PC-3 (cell line): Measurements from ENCODE around the gene PNCK. TPM values are rescaled to one million over a fixed set of nuclear protein-coding genes. Genes with fewer than 3 reads are reported as not detected.
"Not testable (repeated sequence)": the region's sequence is repeated elsewhere in the genome, so short reads cannot be mapped to it uniquely, and the experiment has no call there.

Experiments
- ATAC-seq: fragments of 200-7000 bp; cut with Tn5 transposase; 2 replicates; pipeline ENCODE4 v1.9.1; 2020; ENCODE audit warnings: mild to moderate bottlenecking, moderate library complexity
- BruUV-seq: library from RNA; stranded (reverse); fragments of 400-500 nt; replicated peaks from 2 replicates; lab custom pipeline; 2021; lab: Mats Ljungman, UMichigan
- CTCF ChIA-PET: fragments of 300-600 bp; sonication (Branson Sonifier 250); formaldehyde crosslinking; loops from one replicate; lab custom pipeline; 2022; ENCODE audit warnings: antibody characterized with exemption; lab: Charles Lee
- POLR2A ChIA-PET: fragments of 300-600 bp; sonication (Branson Sonifier 250); formaldehyde crosslinking; loops from one replicate; lab custom pipeline; 2022; ENCODE audit warnings: antibody characterized with exemption; ENCODE audit not compliant: unreplicated experiment; lab: Charles Lee
- DNase-seq: peaks from one replicate; pipeline ENCODE4 v3.0.0-alpha.2; 2015
- H2AFZ ChIP-seq: fragments of 300-600 bp; sonication (generic); 2 replicates; pipeline ENCODE4 v1.6.0; 2016; ENCODE audit warnings: antibody characterized with exemption, low read length
- H3F3A ChIP-seq: fragments of 300-600 bp; sonication (generic); one replicate; pipeline ENCODE4 v1.6.0; 2017; ENCODE audit warnings: antibody characterized with exemption, low read length, control low read depth, mild to moderate bottlenecking; ENCODE audit not compliant: unreplicated experiment
- H3K27ac ChIP-seq: fragments of 300-600 bp; sonication (generic); 2 replicates; pipeline ENCODE4 v1.5.1; 2016; ENCODE audit warnings: mild to moderate bottlenecking, low read length
- H3K27me3 ChIP-seq: fragments of 300-600 bp; sonication (generic); 2 replicates; pipeline ENCODE4 v1.6.1; 2016; ENCODE audit warnings: low read length, mixed read lengths
- H3K36me3 ChIP-seq: fragments of 300-600 bp; sonication (generic); 2 replicates; pipeline ENCODE4 v1.6.1; 2016; ENCODE audit warnings: low read depth, mixed run types, low read length, mixed read lengths
- H3K4me1 ChIP-seq: fragments of 300-600 bp; sonication (generic); 2 replicates; pipeline ENCODE4 v1.5.1; 2016; ENCODE audit warnings: low read length; ENCODE audit not compliant: insufficient read depth
- H3K4me2 ChIP-seq: fragments of 300-600 bp; sonication (generic); 2 replicates; pipeline ENCODE4 v1.6.0; 2016; ENCODE audit warnings: low read length
- H3K4me3 ChIP-seq: fragments of 300-600 bp; sonication (generic); 2 replicates; pipeline ENCODE4 v1.5.1; 2016; ENCODE audit warnings: mild to moderate bottlenecking, low read length, mixed read lengths
- H3K79me2 ChIP-seq: fragments of 300-600 bp; sonication (generic); 2 replicates; pipeline ENCODE4 v1.6.1; 2017; ENCODE audit warnings: low read length, mixed read lengths
- H3K9ac ChIP-seq: fragments of 300-600 bp; sonication (generic); 2 replicates; pipeline ENCODE4 v1.6.0; 2016; ENCODE audit warnings: mild to moderate bottlenecking, low read length
- H3K9me2 ChIP-seq: fragments of 300-600 bp; sonication (generic); replicated peaks from 2 replicates; pipeline ENCODE4 v1.6.1; 2016; ENCODE audit warnings: mixed run types, low read length, mixed read lengths
- H3K9me3 ChIP-seq: fragments of 300-600 bp; sonication (generic); 2 replicates; pipeline ENCODE4 v1.6.1; 2016; ENCODE audit warnings: low read length, mixed read lengths
- H4K20me1 ChIP-seq: fragments of 300-600 bp; sonication (generic); 2 replicates; pipeline ENCODE4 v1.6.1; 2016; ENCODE audit warnings: low read length, mixed read lengths
- CTCF ChIP-seq: fragments of 300-600 bp; sonication (generic); conservative IDR thresholded peaks from 2 replicates; pipeline ENCODE4 v1.5.1; 2017; ENCODE audit warnings: antibody characterized with exemption, low read depth, mild to moderate bottlenecking, low read length
- EZH2 ChIP-seq: fragments of 300-600 bp; sonication (generic); IDR thresholded peaks from one replicate; pipeline ENCODE4 v1.6.1; 2017; ENCODE audit warnings: antibody characterized with exemption, mild to moderate bottlenecking, low read length; ENCODE audit not compliant: unreplicated experiment
- EZH2phosphoT487 ChIP-seq: fragments of 300-600 bp; sonication (generic); IDR thresholded peaks from 2 replicates; pipeline ENCODE4 v1.6.1; 2018; ENCODE audit warnings: mild to moderate bottlenecking, antibody characterized with exemption, low read length, borderline replicate concordance
- intact Hi-C: fragments of 100-400 bp; cut with micrococcal nuclease; formaldehyde crosslinking; loops from 2 replicates; pipeline ENCODE4 v1.9.0; 2023
- total RNA-seq: library from RNA; depleted of rRNA; stranded (reverse); fragments of >200 nt; gene quantifications from 2 replicates; pipeline ENCODE4 v1.2.3, GENCODE V29; 2014

The PNCK gene
- total RNA-seq, 1 experiment from 2014 or later: 1.0 TPM

DNA sequence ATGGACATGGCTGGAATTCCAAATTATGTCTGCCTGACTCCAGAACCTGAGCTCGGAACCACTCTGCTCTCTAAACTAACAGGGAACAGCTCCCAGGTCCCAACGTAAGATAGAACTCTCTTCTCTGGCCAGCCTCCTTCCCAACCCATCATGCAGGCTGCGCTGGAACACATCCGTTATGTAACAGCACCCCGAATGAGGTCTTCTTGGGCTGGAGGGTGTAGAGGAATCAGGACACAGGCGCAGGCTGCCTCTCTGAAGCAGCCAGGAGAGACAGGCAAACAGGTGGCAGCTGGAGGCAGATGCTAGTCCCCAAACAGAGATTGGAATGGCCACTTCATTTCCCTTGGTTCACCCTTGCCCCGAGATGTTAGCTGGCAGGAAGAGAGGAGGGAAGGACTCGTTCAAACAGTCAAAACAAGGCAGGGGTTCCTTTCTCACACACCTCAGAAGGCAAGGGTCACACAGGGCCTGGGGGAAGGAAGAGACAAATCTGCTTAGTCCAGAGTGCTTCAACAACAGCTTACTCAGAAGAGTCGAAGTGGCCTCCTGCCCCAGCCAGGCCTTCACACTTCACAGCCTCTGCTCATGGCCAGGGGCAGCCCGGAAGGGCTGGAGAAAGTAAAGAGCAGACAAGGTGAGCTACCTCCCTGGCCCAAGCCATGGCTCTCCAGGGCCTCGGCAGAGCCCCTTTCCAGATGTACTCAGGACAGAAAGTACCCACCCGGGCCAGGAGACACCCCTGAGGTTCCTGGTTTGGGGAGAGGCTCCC, 31.2 kb upstream of the PNCK start:
- H2AFZ ChIP-seq, CTCF ChIA-PET, H3K9me2 ChIP-seq, H3K9ac ChIP-seq, H3K4me3 ChIP-seq, BruUV-seq, H3F3A ChIP-seq, DNase-seq, POLR2A ChIA-PET, H4K20me1 ChIP-seq, H3K27ac ChIP-seq, H3K4me1 ChIP-seq, H3K4me2 ChIP-seq, H3K79me2 ChIP-seq, intact Hi-C loops, ATAC-seq, H3K9me3 ChIP-seq, H3K27me3 ChIP-seq: not testable (repeated sequence)
- H3K36me3 ChIP-seq: peaks cover 11% of the 10 kb centered on the region

DNA sequence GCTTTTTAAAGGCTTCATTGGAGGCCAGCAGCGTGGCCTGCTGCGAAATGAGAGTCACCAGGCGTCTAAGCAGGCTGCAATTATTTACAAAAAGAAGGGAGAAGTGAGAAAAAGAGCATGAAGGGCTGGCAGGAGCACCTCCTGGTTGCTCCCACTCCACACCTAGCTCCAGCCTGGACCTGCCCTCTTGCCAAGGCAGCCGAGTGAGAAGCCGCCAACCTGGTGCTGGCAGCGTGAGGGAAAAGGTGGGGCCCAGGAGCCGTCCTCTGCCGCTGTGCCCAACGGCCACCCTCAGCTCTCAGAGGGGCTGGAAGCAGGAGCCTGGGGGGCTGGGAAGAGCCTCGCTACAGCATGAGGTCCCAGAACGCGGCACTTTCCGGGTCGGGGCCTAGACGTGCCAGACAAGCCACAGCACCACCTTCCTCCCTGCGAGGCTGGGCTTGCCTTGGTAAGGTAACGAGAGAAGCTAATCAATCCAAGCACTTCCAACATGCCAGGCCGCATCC, 30.5 kb upstream of the PNCK start:
- H3K27ac ChIP-seq: no peak overlapping the region
- DNase-seq (no peak), ATAC-seq (no peak)
- H3K79me2 ChIP-seq: peaks cover 7% of the 10 kb centered on the region
- no peak overlapping the region for H2AFZ ChIP-seq
- no peaks in the 10 kb centered on the region for H3K27me3 ChIP-seq
- TF ChIP-seq CTCF (no peak), EZH2phosphoT487 (no peak), EZH2 (no peak)
- H3K36me3 ChIP-seq: peaks cover 11% of the 10 kb centered on the region
- CTCF ChIA-PET: no interaction called here
- POLR2A ChIA-PET: interaction anchor here (0.6 kb wide), 1 partner anchor 233 kb away, joined by 4 read pairs; no protein-coding TSS in a partner anchor
- no peak overlapping the region for H3K4me3 ChIP-seq
- H3K4me2 ChIP-seq: no peak overlapping the region
- peaks cover 6% of the 10 kb centered on the region; the same call in 1 of the 2 replicates for H4K20me1 ChIP-seq
- no peaks in the 10 kb centered on the region for H3K9me3 ChIP-seq
- intact Hi-C loops: no loop called here
- no peaks in the 10 kb centered on the region for H3K9me2 ChIP-seq
- BruUV-seq: no TSS peak
- H3F3A ChIP-seq: no peaks in the 10 kb centered on the region
- H3K9ac ChIP-seq: no peak overlapping the region
- H3K4me1 ChIP-seq: peaks cover 5% of the 10 kb centered on the region; the same call in 1 of the 2 replicates

DNA sequence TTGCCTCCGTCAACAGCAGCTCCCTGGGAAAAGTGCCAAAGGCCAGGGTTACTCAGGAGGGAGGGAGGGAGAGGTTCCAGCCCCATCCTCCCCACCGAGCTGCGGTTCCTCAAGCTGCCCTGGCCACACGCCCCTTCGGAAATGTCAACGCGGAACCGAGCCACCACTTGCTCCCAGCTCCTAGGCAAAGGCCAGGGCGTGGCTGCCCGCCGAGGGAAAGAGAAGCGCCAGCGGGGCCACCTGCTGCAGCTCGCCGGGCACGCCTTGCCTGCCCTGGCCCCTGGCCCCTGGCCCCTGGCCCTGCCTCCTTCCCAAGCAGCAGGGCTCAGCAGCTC, 29.4 kb upstream of the PNCK start:
- POLR2A ChIA-PET: no interaction called here
- H3K36me3 ChIP-seq: peaks cover 9% of the 10 kb centered on the region

More for the DNA sequence above, 29.4 kb upstream of the PNCK start:
- Histone ChIP-seq H3K4me2 (no peak overlapping the region), H3F3A (no peaks in the 10 kb centered on the region), H4K20me1 (peaks cover 4% of the 10 kb centered on the region; the same call in 1 of the 2 replicates), H3K27me3 (no peaks in the 10 kb centered on the region), H3K9ac (no peak overlapping the region), H3K9me2 (no peaks in the 10 kb centered on the region), H3K79me2 (peaks cover 5% of the 10 kb centered on the region), H3K27ac (no peak overlapping the region), H3K9me3 (no peaks in the 10 kb centered on the region), H3K4me1 (no peaks in the 10 kb centered on the region), H3K4me3 (no peak overlapping the region), H2AFZ (no peak overlapping the region)
- CTCF ChIA-PET: interaction anchor here (0.6 kb wide), 1 partner anchor 232 kb away, joined by 8 read pairs; no protein-coding TSS in a partner anchor
- TF ChIP-seq EZH2phosphoT487 (no peak), CTCF (no peak), EZH2 (no peak)
- ATAC-seq: peak; percentile 70
- no TSS peak for BruUV-seq
- intact Hi-C loops: no loop called here
- peak; percentile 72 for DNase-seq
